GM12891 (cell line): Measurements from ENCODE around the gene MOB1A.

Experiments
- POLR2A ChIP-seq: IDR thresholded peaks from 2 replicates; pipeline ENCODE4 v1.6.1; 2011; ENCODE audit warnings: low read depth, low read length, control low read depth
- POU2F2 ChIP-seq: IDR thresholded peaks from 2 replicates; pipeline ENCODE4 v1.6.1; 2011; ENCODE audit warnings: low read depth, mild to moderate bottlenecking, control low read depth, low read length, moderate library complexity

GRCh38 chr2:74188696-74189095, 10.0 kb upstream of the MOB1A start:
- no peak for TF ChIP-seq POU2F2
- TF ChIP-seq POLR2A, result no peak
